Liver (tissue), 9 donors: Measurements from ENCODE around the gene RND1. TPM values are rescaled to one million over a fixed set of nuclear protein-coding genes. Genes with fewer than 3 reads are reported as not detected.

Experiments used
- DNase-seq: peaks from one replicate; pipeline ENCODE4 v3.0.0-alpha.2; 2017; ENCODE audit warnings: low spot score
- H3K27ac ChIP-seq, 2 donors: one replicate each; pipeline ENCODE4 v1.7.0; 2013; ENCODE audit warnings: inconsistent platforms in 2 of 2, low read length in 2 of 2, control low read depth in 1 of 2, low read depth in 1 of 2, mild to moderate bottlenecking in 1 of 2
- H3K27me3 ChIP-seq, 4 donors: one replicate each; pipeline versions ENCODE4 v1.6.1 to v1.7.0; 2013; ENCODE audit warnings: low read length in 3 of 4, inconsistent platforms in 1 of 4, mild to moderate bottlenecking in 1 of 4, moderate library complexity in 1 of 4; ENCODE audit not compliant: control insufficient read depth in 4 of 4, insufficient read depth in 4 of 4
- H3K36me3 ChIP-seq, 4 donors: one replicate each; pipeline versions ENCODE4 v1.6.1 to v1.7.0; 2013; ENCODE audit warnings: low read length in 3 of 4, mild to moderate bottlenecking in 3 of 4, low read depth in 1 of 4, moderate library complexity in 1 of 4; ENCODE audit not compliant: control insufficient read depth in 4 of 4, insufficient read depth in 3 of 4
- H3K4me1 ChIP-seq, 4 donors: one replicate each; pipeline versions ENCODE4 v1.6.1 to v1.7.0; 2013; ENCODE audit warnings: low read length in 3 of 4, mild to moderate bottlenecking in 3 of 4, moderate library complexity in 1 of 4; ENCODE audit not compliant: control insufficient read depth in 4 of 4, insufficient read depth in 4 of 4
- H3K4me3 ChIP-seq, 3 donors: one replicate each; pipeline versions ENCODE4 v1.6.1 to v1.7.0; 2013; ENCODE audit warnings: low read length in 3 of 3, control low read depth in 1 of 3, low read depth in 1 of 3, mild to moderate bottlenecking in 1 of 3
- H3K9ac ChIP-seq, 2 donors: one replicate each; pipeline ENCODE4 v1.7.0; 2013; ENCODE audit warnings: low read length in 2 of 2, mild to moderate bottlenecking in 2 of 2, moderate library complexity in 2 of 2, control low read depth in 1 of 2, low read depth in 1 of 2
- H3K9me3 ChIP-seq, 4 donors: one replicate each; pipeline versions ENCODE4 v1.6.1 to v1.7.0; 2013; ENCODE audit warnings: low read length in 3 of 4; ENCODE audit not compliant: control insufficient read depth in 4 of 4
- CTCF ChIP-seq: fragments of 150-350 bp; IDR thresholded peaks from 2 replicates; pipeline ENCODE4 v1.5.1; 2017; ENCODE audit warnings: improper control_type of control experiment, low read depth, low read length; ENCODE audit not compliant: missing input control
- EGR1 ChIP-seq, 2 donors: IDR thresholded peaks; 2 replicates each; pipeline ENCODE4 v1.6.1; 2016 to 2018; ENCODE audit warnings: antibody characterized with exemption in 2 of 2, low read depth in 2 of 2
- FOXA2 ChIP-seq: IDR thresholded peaks from 2 replicates; pipeline ENCODE4 v1.6.1; 2016; ENCODE audit warnings: antibody characterized with exemption
- GABPA ChIP-seq, 2 donors: IDR thresholded peaks in 1 of 2; conservative IDR thresholded peaks in 1 of 2; 2 replicates each; pipeline ENCODE4 v1.6.1; 2016; ENCODE audit warnings: antibody characterized with exemption in 2 of 2, mild to moderate bottlenecking in 1 of 2, moderate library complexity in 1 of 2
- HNF4A ChIP-seq, 2 donors: conservative IDR thresholded peaks; 2 replicates each; pipeline ENCODE4 v1.6.1; 2016; ENCODE audit warnings: antibody characterized with exemption in 2 of 2, mild to moderate bottlenecking in 2 of 2
- HNF4G ChIP-seq: IDR thresholded peaks from 2 replicates; pipeline ENCODE4 v1.6.1; 2016; ENCODE audit warnings: antibody characterized with exemption
- JUND ChIP-seq, 2 donors: IDR thresholded peaks; 2 replicates each; pipeline ENCODE4 v1.6.1; 2016; ENCODE audit warnings: antibody characterized with exemption in 2 of 2
- NR2F2 ChIP-seq: IDR thresholded peaks from 2 replicates; pipeline ENCODE4 v1.6.1; 2016; ENCODE audit warnings: antibody characterized with exemption
- RAD21 ChIP-seq, 2 donors: IDR thresholded peaks; 2 replicates each; pipeline ENCODE4 v1.6.1; 2016; ENCODE audit warnings: antibody characterized with exemption in 2 of 2, mild to moderate bottlenecking in 2 of 2
- REST ChIP-seq: IDR thresholded peaks from 2 replicates; pipeline ENCODE4 v1.6.1; 2016; ENCODE audit warnings: antibody characterized with exemption, mild to moderate bottlenecking
- RXRA ChIP-seq, 2 donors: IDR thresholded peaks; 2 replicates each; pipeline ENCODE4 v1.6.1; 2017 to 2018; ENCODE audit warnings: antibody characterized with exemption in 2 of 2, mild to moderate bottlenecking in 1 of 2
- SP1 ChIP-seq: IDR thresholded peaks from 2 replicates; pipeline ENCODE4 v1.6.1; 2018; ENCODE audit warnings: antibody characterized with exemption, mild to moderate bottlenecking
- TAF1 ChIP-seq: conservative IDR thresholded peaks from 2 replicates; pipeline ENCODE4 v1.6.1; 2016; ENCODE audit warnings: antibody characterized with exemption, mild to moderate bottlenecking
- YY1 ChIP-seq: IDR thresholded peaks from 2 replicates; pipeline ENCODE4 v1.6.1; 2016; ENCODE audit warnings: antibody characterized with exemption, mild to moderate bottlenecking
- WGBS: extraction: QIAGEN DNeasy Blood & Tissue Kit; methylation state at CpG from one replicate; pipeline ENCODE4 v1.1.7; 2013; 5-methylcytosine and 5-hydroxymethylcytosine counted together
- polyA plus RNA-seq, 2 donors: library from polyadenylated mRNA; stranded (reverse) in 1 of 2; unstranded in 1 of 2; fragments of 200-250 nt in 1 of 2; fragments of >200 nt in 1 of 2; fragmentation: Nextera tagmentation in 1 of 2; extraction: Ambion mirVana in 1 of 2; gene quantifications; one replicate each; pipeline versions ENCODE4 v1.2.1 to v1.2.3, GENCODE V29; 2013 to 2015
- total RNA-seq, 2 donors: library from RNA; depleted of rRNA; stranded (reverse); fragments of >200 nt; gene quantifications; one replicate each; pipeline ENCODE4 v1.2.3, GENCODE V29; 2014
- TF ChIP-seq, protein P1 (sequence below): IDR thresholded peaks from 2 replicates; pipeline ENCODE4 v1.6.1; 2016; ENCODE audit warnings: antibody characterized with exemption
- TF ChIP-seq, protein P2 (sequence below): IDR thresholded peaks from 2 replicates; pipeline ENCODE4 v1.6.1; 2016; ENCODE audit warnings: antibody characterized with exemption
- donor health status: healthy.
- donor health status: healthy.
- donor health status: healthy.
- donor health status: healthy.
- donor health status: healthy.

RND1 gene
- total and polyA plus RNA-seq, 4 donors = 7.7 to 16.5 (median 8.5) TPM

- peak overlapping the region in 1 of 3 donors; percentile 7 for H3K4me3 ChIP-seq
- WGBS = 45% methylated on average over 20 of the region's 20 CpGs
Observed at GRCh38 chr12:48903363-48903981, 37.8 kb upstream of the RND1 start.

DNA sequence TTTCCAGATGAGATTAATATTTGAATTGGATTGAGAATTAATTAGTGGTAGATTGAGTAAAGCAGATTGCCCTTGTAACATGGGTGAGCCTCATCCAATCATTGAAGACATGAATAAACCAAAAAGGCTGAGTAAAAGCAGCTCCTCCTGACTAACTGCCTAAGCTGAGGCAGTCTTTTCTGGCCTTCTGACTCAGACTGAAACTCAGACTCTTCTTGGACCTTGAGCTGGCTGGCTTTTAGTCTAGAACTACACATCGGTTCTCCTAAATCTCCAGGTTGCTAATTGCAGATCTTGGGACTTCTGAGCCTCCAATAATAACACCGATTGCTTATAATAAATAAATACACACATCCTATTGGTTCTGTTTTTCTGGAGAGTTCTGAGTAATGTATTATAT, 35.6 kb upstream of the RND1 start:
- TF ChIP-seq YY1 (no peak), HNF4A (conservative IDR thresholded peaks at IDR 0.05) (no peak), HNF4G (no peak), JUND (IDR thresholded peaks at IDR 0.05) (no peak), REST (no peak)
- Histone ChIP-seq H3K27ac (no peak overlapping the region), H3K9me3 (no peaks in the 10 kb centered on the region), H3K9ac (no peak overlapping the region), H3K4me3 (no peak overlapping the region), H3K4me1 (peaks cover 0 to 6% (median 0%) of the 10 kb centered on the region in 4 donors), H3K36me3 (no peaks in the 10 kb centered on the region), H3K27me3 (no peaks in the 10 kb centered on the region)
- 92% methylated on average over 2 of the region's 2 CpGs for WGBS
- DNase-seq = no peak

More at GRCh38 chr12:48903363-48903981, 37.8 kb upstream of the RND1 start:
- TF ChIP-seq EGR1 (IDR thresholded peaks at IDR 0.05; ENCODE audit: low read depth in 2 of 2) = peak in 1 of 2 donors; percentile 34
- no peak for TF ChIP-seq YY1
- TF ChIP-seq, protein P1, sequence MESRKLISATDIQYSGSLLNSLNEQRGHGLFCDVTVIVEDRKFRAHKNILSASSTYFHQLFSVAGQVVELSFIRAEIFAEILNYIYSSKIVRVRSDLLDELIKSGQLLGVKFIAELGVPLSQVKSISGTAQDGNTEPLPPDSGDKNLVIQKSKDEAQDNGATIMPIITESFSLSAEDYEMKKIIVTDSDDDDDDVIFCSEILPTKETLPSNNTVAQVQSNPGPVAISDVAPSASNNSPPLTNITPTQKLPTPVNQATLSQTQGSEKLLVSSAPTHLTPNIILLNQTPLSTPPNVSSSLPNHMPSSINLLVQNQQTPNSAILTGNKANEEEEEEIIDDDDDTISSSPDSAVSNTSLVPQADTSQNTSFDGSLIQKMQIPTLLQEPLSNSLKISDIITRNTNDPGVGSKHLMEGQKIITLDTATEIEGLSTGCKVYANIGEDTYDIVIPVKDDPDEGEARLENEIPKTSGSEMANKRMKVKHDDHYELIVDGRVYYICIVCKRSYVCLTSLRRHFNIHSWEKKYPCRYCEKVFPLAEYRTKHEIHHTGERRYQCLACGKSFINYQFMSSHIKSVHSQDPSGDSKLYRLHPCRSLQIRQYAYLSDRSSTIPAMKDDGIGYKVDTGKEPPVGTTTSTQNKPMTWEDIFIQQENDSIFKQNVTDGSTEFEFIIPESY = no peak
- Histone ChIP-seq H3K27ac (no peak overlapping the region), H3K4me1 (peaks cover 0 to 6% (median 0%) of the 10 kb centered on the region in 4 donors), H3K9ac (no peak overlapping the region), H3K27me3 (no peaks in the 10 kb centered on the region), H3K36me3 (no peaks in the 10 kb centered on the region), H3K9me3 (no peaks in the 10 kb centered on the region)
- no peak for DNase-seq

- Histone ChIP-seq H3K4me3 (no peak overlapping the region), H3K4me1 (peaks cover 0 to 6% (median 0%) of the 10 kb centered on the region in 4 donors), H3K9me3 (no peaks in the 10 kb centered on the region), H3K9ac (no peak overlapping the region), H3K27ac (no peak overlapping the region), H3K36me3 (no peaks in the 10 kb centered on the region), H3K27me3 (no peaks in the 10 kb centered on the region)
- no peak for DNase-seq
- 83% methylated on average over 2 of the region's 2 CpGs for WGBS
- no peak for TF ChIP-seq JUND (IDR thresholded peaks at IDR 0.05)
- TF ChIP-seq TAF1 = no peak
- TF ChIP-seq SP1 = no peak
- no peak for TF ChIP-seq GABPA (IDR thresholded peaks at IDR 0.05 in 1 of 2, conservative IDR thresholded peaks at IDR 0.05 in 1 of 2)
- no peak for TF ChIP-seq REST
- TF ChIP-seq HNF4A (conservative IDR thresholded peaks at IDR 0.05) = no peak
- no peak for TF ChIP-seq YY1
- TF ChIP-seq, protein P2, sequence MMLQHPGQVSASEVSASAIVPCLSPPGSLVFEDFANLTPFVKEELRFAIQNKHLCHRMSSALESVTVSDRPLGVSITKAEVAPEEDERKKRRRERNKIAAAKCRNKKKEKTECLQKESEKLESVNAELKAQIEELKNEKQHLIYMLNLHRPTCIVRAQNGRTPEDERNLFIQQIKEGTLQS = no peak
- no peak for TF ChIP-seq FOXA2
- TF ChIP-seq CTCF = no peak
- TF ChIP-seq NR2F2 = no peak
- no peak for TF ChIP-seq RXRA (IDR thresholded peaks at IDR 0.05)
- TF ChIP-seq RAD21 (IDR thresholded peaks at IDR 0.05) = no peak
- no peak for TF ChIP-seq HNF4G
- no peak for TF ChIP-seq EGR1 (IDR thresholded peaks at IDR 0.05; ENCODE audit: low read depth in 2 of 2)
Observed at GRCh38 chr12:48899651-48900050, 34.0 kb upstream of the RND1 start.
